ENCODE data around the gene NAV2.
A peak's percentile ranks its signal among the peaks of the same experiment; 100 is the strongest.

Gene NAV2

GRCh38 chr11:19766206-19766605, 53.6 kb downstream of the NAV2 start:
- in situ Hi-C loops (cut with HindIII; ENCODE audit: low pct_ligation_motif_present, low pct_unique_long_range_greater_than_20kb, low sequenced_read_pairs) = no loop called here

GRCh38 chr11:19766810-19767209, 54.2 kb downstream of the NAV2 start:
- DNase-seq = no peak
- in situ Hi-C loops (cut with HindIII; ENCODE audit: low pct_ligation_motif_present, low pct_unique_long_range_greater_than_20kb, low sequenced_read_pairs) = no loop called here

More at GRCh38 chr11:19766206-19766605, 53.6 kb downstream of the NAV2 start:
- no peak for DNase-seq

GRCh38 chr11:19767627-19768151, 55.1 kb downstream of the NAV2 start:
- DNase-seq = no peak
- in situ Hi-C loops (cut with HindIII; ENCODE audit: low pct_ligation_motif_present, low pct_unique_long_range_greater_than_20kb, low sequenced_read_pairs) = no loop called here

GRCh38 chr11:19768197-19768596, 55.6 kb downstream of the NAV2 start:
- DNase-seq = no peak
- in situ Hi-C loops (cut with HindIII; ENCODE audit: low pct_ligation_motif_present, low pct_unique_long_range_greater_than_20kb, low sequenced_read_pairs) = no loop called here

- in situ Hi-C loops (cut with HindIII; ENCODE audit: low pct_ligation_motif_present, low pct_unique_long_range_greater_than_20kb, low sequenced_read_pairs) = no loop called here
These were observed 56.2 kb downstream of the NAV2 start for GRCh38 chr11:19768815-19769214.

GRCh38 chr11:19769820-19770219, 57.2 kb downstream of the NAV2 start:
- no peak for DNase-seq
- in situ Hi-C loops (cut with HindIII; ENCODE audit: low pct_ligation_motif_present, low pct_unique_long_range_greater_than_20kb, low sequenced_read_pairs) = no loop called here

More at GRCh38 chr11:19768815-19769214, 56.2 kb downstream of the NAV2 start:
- DNase-seq = no peak

GRCh38 chr11:19770277-19770676, 57.6 kb downstream of the NAV2 start:
- no peak for DNase-seq
- in situ Hi-C loops (cut with HindIII; ENCODE audit: low pct_ligation_motif_present, low pct_unique_long_range_greater_than_20kb, low sequenced_read_pairs) = no loop called here

GRCh38 chr11:19771463-19771862, 58.8 kb downstream of the NAV2 start:
- in situ Hi-C loops (cut with HindIII; ENCODE audit: low pct_ligation_motif_present, low pct_unique_long_range_greater_than_20kb, low sequenced_read_pairs) = no loop called here

GRCh38 chr11:19772480-19772879, 59.8 kb downstream of the NAV2 start:
- in situ Hi-C loops (cut with HindIII; ENCODE audit: low pct_ligation_motif_present, low pct_unique_long_range_greater_than_20kb, low sequenced_read_pairs) = no loop called here
- DNase-seq = no peak

More at GRCh38 chr11:19771463-19771862, 58.8 kb downstream of the NAV2 start:
- DNase-seq = no peak

GRCh38 chr11:19774329-19774728, 61.7 kb downstream of the NAV2 start:
- DNase-seq = no peak
- in situ Hi-C loops (cut with HindIII; ENCODE audit: low pct_ligation_motif_present, low pct_unique_long_range_greater_than_20kb, low sequenced_read_pairs) = no loop called here

- in situ Hi-C loops (cut with HindIII; ENCODE audit: low pct_ligation_motif_present, low pct_unique_long_range_greater_than_20kb, low sequenced_read_pairs) = no loop called here
- DNase-seq = no peak
These were observed 62.4 kb downstream of the NAV2 start for GRCh38 chr11:19774817-19775580.

- in situ Hi-C loops (cut with HindIII; ENCODE audit: low pct_ligation_motif_present, low pct_unique_long_range_greater_than_20kb, low sequenced_read_pairs) = no loop called here
- no peak for DNase-seq
These were observed 63.0 kb downstream of the NAV2 start for GRCh38 chr11:19775622-19776021.

- peak; percentile 26 for DNase-seq
- in situ Hi-C loops (cut with HindIII; ENCODE audit: low pct_ligation_motif_present, low pct_unique_long_range_greater_than_20kb, low sequenced_read_pairs) = no loop called here
These were observed 64.4 kb downstream of the NAV2 start for GRCh38 chr11:19777039-19777376.

GRCh38 chr11:19777377-19778102, 64.9 kb downstream of the NAV2 start:
- in situ Hi-C loops (cut with HindIII; ENCODE audit: low pct_ligation_motif_present, low pct_unique_long_range_greater_than_20kb, low sequenced_read_pairs) = no loop called here
- DNase-seq = peak; percentile 61

GRCh38 chr11:19779740-19780139, 67.1 kb downstream of the NAV2 start:
- no peak for DNase-seq
- in situ Hi-C loops (cut with HindIII; ENCODE audit: low pct_ligation_motif_present, low pct_unique_long_range_greater_than_20kb, low sequenced_read_pairs) = no loop called here

GRCh38 chr11:19781351-19781750, 68.7 kb downstream of the NAV2 start:
- in situ Hi-C loops (cut with HindIII; ENCODE audit: low pct_ligation_motif_present, low pct_unique_long_range_greater_than_20kb, low sequenced_read_pairs) = no loop called here
- no peak for DNase-seq

- in situ Hi-C loops (cut with HindIII; ENCODE audit: low pct_ligation_motif_present, low pct_unique_long_range_greater_than_20kb, low sequenced_read_pairs) = no loop called here
These were observed 72.6 kb downstream of the NAV2 start for GRCh38 chr11:19785265-19785664.

GRCh38 chr11:19786644-19787043, 74.0 kb downstream of the NAV2 start:
- no peak for DNase-seq
- in situ Hi-C loops (cut with HindIII; ENCODE audit: low pct_ligation_motif_present, low pct_unique_long_range_greater_than_20kb, low sequenced_read_pairs) = no loop called here

More at GRCh38 chr11:19785265-19785664, 72.6 kb downstream of the NAV2 start:
- DNase-seq = no peak

- no peak for DNase-seq
- in situ Hi-C loops (cut with HindIII; ENCODE audit: low pct_ligation_motif_present, low pct_unique_long_range_greater_than_20kb, low sequenced_read_pairs) = no loop called here
These were observed 75.8 kb downstream of the NAV2 start for GRCh38 chr11:19788435-19788834.

GRCh38 chr11:19789245-19789644, 76.6 kb downstream of the NAV2 start:
- in situ Hi-C loops (cut with HindIII; ENCODE audit: low pct_ligation_motif_present, low pct_unique_long_range_greater_than_20kb, low sequenced_read_pairs) = no loop called here
- DNase-seq = no peak

Measured in ACHN (cell line).